Adrenal gland (tissue), 5 donors: Measurements from ENCODE around the gene APBB2.

Experiments
- CTCF ChIP-seq, 6 experiments: fragments of 450-650 bp in 4 of 6; fragments of 200-600 bp in 2 of 6; sonication (generic) in 1 of 6; IDR thresholded peaks; 1 replicate in 5 of 6; 2 replicates in 1 of 6; pipeline versions ENCODE4 v1.5.1 to v1.8.0; 2016 to 2021; ENCODE audit warnings: antibody characterized with exemption in 6 of 6, mild to moderate bottlenecking in 2 of 6, moderate library complexity in 1 of 6
- POLR2A ChIP-seq, 2 donors: fragments of 450-650 bp; IDR thresholded peaks; one replicate each; pipeline ENCODE4 v1.6.1; 2017; ENCODE audit warnings: antibody characterized with exemption in 2 of 2, mild to moderate bottlenecking in 2 of 2, moderate library complexity in 1 of 2
- donor health status: DM: no; HTN: no; CAD: no.

DNA sequence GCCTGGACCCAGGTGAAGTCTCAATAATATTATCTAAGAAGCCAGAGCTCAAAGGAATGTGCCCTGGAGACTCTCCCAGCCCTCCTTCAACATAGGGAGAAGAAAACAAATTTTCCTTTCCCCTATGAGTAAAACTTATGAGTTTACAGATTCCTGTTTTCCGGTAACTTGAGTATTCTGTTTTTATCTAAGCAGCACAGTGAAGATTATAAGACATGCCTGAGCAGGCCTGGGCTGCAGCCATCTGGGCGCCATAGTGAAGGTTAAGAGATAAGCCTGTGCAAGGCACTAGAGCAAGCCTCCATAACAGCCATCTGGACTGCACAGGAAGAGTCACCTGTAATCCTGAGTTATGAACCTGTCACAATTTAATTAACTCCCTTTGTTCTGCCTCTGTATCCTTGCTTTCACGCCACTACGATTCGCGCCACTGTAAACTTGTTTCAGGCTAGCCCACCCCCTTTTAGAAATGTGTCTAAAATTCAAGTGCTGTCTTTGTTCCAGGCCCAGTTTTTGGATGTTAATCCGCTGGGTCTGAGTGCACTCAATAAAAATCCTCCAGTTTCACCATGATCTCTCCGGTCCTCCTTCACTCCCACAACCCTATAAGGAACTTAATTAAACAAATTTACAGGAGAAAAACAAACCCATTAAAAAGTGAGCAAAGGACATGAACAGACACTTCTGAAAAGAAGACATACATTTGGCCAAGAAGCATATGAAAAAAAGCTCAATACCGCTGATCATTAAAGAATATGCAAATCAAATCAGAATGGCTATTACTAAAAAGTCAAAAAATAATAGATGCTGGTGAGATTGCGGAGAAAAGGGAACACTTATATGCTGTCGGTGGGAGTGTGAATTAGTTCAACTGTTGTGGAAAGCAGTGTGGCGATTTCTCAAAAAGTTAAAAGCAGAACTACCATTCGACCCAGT lies 189.5 kb downstream of the APBB2 start:
- TF ChIP-seq CTCF (IDR thresholded peaks at IDR 0.05) (no peak), POLR2A (IDR thresholded peaks at IDR 0.05) (no peak)
